RKO (cell line): Measurements from ENCODE around the gene ZNF775.

Experiments
- DNase-seq: peaks from one replicate; pipeline ENCODE4 v3.0.0-alpha.2; 2016; ENCODE audit warnings: low spot score

ZNF775 gene

GRCh38 chr7:150401424-150401790, 22.3 kb downstream of the ZNF775 start:
- no peak for DNase-seq

- no peak for DNase-seq
These were observed 22.9 kb downstream of the ZNF775 start for GRCh38 chr7:150401861-150402631.

GRCh38 chr7:150402671-150403321, 23.7 kb downstream of the ZNF775 start:
- no peak for DNase-seq

- DNase-seq, result no peak
These were observed 24.4 kb downstream of the ZNF775 start for GRCh38 chr7:150403376-150404171.

GRCh38 chr7:150404172-150404804, 25.2 kb downstream of the ZNF775 start:
- peak; percentile 63 for DNase-seq

GRCh38 chr7:150404805-150405583, 25.9 kb downstream of the ZNF775 start:
- DNase-seq, result peak; percentile 92

- DNase-seq, result no peak
These were observed 26.6 kb downstream of the ZNF775 start for GRCh38 chr7:150405584-150406311.

- DNase-seq, result no peak
These were observed 27.1 kb downstream of the ZNF775 start for GRCh38 chr7:150406312-150406566.

GRCh38 chr7:150406567-150407421, 27.7 kb downstream of the ZNF775 start:
- no peak for DNase-seq

GRCh38 chr7:150407588-150408392, 28.7 kb downstream of the ZNF775 start:
- DNase-seq, result no peak

- DNase-seq, result no peak
These were observed 29.5 kb downstream of the ZNF775 start for GRCh38 chr7:150408393-150409299.

- DNase-seq, result no peak
These were observed 30.3 kb downstream of the ZNF775 start for GRCh38 chr7:150409300-150410030.

- no peak for DNase-seq
These were observed 31.0 kb downstream of the ZNF775 start for GRCh38 chr7:150410131-150410530.

- DNase-seq, result no peak
These were observed 31.7 kb downstream of the ZNF775 start for GRCh38 chr7:150410680-150411346.

- no peak for DNase-seq
These were observed 32.5 kb downstream of the ZNF775 start for GRCh38 chr7:150411606-150412005.

GRCh38 chr7:150412016-150412415, 32.9 kb downstream of the ZNF775 start:
- no peak for DNase-seq
